ENCODE data around the gene FOXP1.
A peak's percentile ranks its signal among the peaks of the same experiment; 100 is the strongest.

The FOXP1 gene

GRCh38 chr3:71583566-71584393, at the start of gene FOXP1:
Gene FOXP1, minus strand, starts transcription at chr3:71583728. Its CDS starts 385,347 bp downstream, at chr3:71198381.
- peak; percentile 60 for DNase-seq (ENCODE audit: low spot score)

- DNase-seq (ENCODE audit: low spot score): no peak
Observed at GRCh38 chr3:71629711-71630110, 46.2 kb upstream of the FOXP1 start.

- no peak for DNase-seq (ENCODE audit: low spot score)
Observed at GRCh38 chr3:71629289-71629688, 45.8 kb upstream of the FOXP1 start.

GRCh38 chr3:71628522-71628921, 45.0 kb upstream of the FOXP1 start:
- no peak for DNase-seq (ENCODE audit: low spot score)

GRCh38 chr3:71625676-71626075, 42.1 kb upstream of the FOXP1 start:
- no peak for DNase-seq (ENCODE audit: low spot score)

GRCh38 chr3:71621825-71622537, 38.5 kb upstream of the FOXP1 start:
- DNase-seq (ENCODE audit: low spot score): no peak

GRCh38 chr3:71618538-71618937, 35.0 kb upstream of the FOXP1 start:
- no peak for DNase-seq (ENCODE audit: low spot score)

GRCh38 chr3:71616571-71617021, 33.1 kb upstream of the FOXP1 start:
- DNase-seq (ENCODE audit: low spot score): no peak

GRCh38 chr3:71614869-71615268, 31.3 kb upstream of the FOXP1 start:
- no peak for DNase-seq (ENCODE audit: low spot score)

- no peak for DNase-seq (ENCODE audit: low spot score)
Observed at GRCh38 chr3:71614426-71614825, 30.9 kb upstream of the FOXP1 start.

- no peak for DNase-seq (ENCODE audit: low spot score)
Observed at GRCh38 chr3:71611099-71611498, 27.6 kb upstream of the FOXP1 start.

- no peak for DNase-seq (ENCODE audit: low spot score)
Observed at GRCh38 chr3:71607364-71607763, 23.8 kb upstream of the FOXP1 start.

GRCh38 chr3:71606582-71606981, 23.1 kb upstream of the FOXP1 start:
- DNase-seq (ENCODE audit: low spot score): no peak

- DNase-seq (ENCODE audit: low spot score): no peak
Observed at GRCh38 chr3:71602256-71602655, 18.7 kb upstream of the FOXP1 start.

- DNase-seq (ENCODE audit: low spot score): no peak
Observed at GRCh38 chr3:71601811-71602210, 18.3 kb upstream of the FOXP1 start.

- DNase-seq (ENCODE audit: low spot score): no peak
Observed at GRCh38 chr3:71600646-71601288, 17.2 kb upstream of the FOXP1 start.

- no peak for DNase-seq (ENCODE audit: low spot score)
Observed at GRCh38 chr3:71599416-71599815, 15.9 kb upstream of the FOXP1 start.

- no peak for DNase-seq (ENCODE audit: low spot score)
Observed at GRCh38 chr3:71598292-71598691, 14.8 kb upstream of the FOXP1 start.

GRCh38 chr3:71597286-71597685, 13.8 kb upstream of the FOXP1 start:
- no peak for DNase-seq (ENCODE audit: low spot score)

- no peak for DNase-seq (ENCODE audit: low spot score)
Observed at GRCh38 chr3:71593106-71593505, 9.6 kb upstream of the FOXP1 start.

- no peak for DNase-seq (ENCODE audit: low spot score)
Observed at GRCh38 chr3:71591101-71591500, 7.6 kb upstream of the FOXP1 start.

- no peak for DNase-seq (ENCODE audit: low spot score)
Observed at GRCh38 chr3:71589132-71589531, 5.6 kb upstream of the FOXP1 start.

GRCh38 chr3:71587958-71588357, 4.4 kb upstream of the FOXP1 start:
- DNase-seq (ENCODE audit: low spot score): no peak
